Measurements from ENCODE around the gene CRIP3. TPM values are rescaled to one million over a fixed set of nuclear protein-coding genes. Genes with fewer than 3 reads are reported as not detected.
A peak's percentile ranks its signal among the peaks of the same experiment; 100 is the strongest.

The CRIP3 gene
- total RNA-seq, 4 donors from 2014 or later: 0.45 to 0.93 TPM; not detected in 2

- WGBS, 2 donors: 50 to 70% methylated on average over 9 to 10 of the region's 12 CpGs
- H3K4me3 ChIP-seq (replicated peaks in 1 of 3): no peak overlapping the region
- no peaks in the 10 kb centered on the region for H3K36me3 ChIP-seq
- no peaks in the 10 kb centered on the region for H3K27me3 ChIP-seq
- H3K9me3 ChIP-seq: no peaks in the 10 kb centered on the region
- H3K27ac ChIP-seq: no peak overlapping the region
- H3K4me1 ChIP-seq: peaks cover 0 to 8% of the 10 kb centered on the region in 2 donors
- DNase-seq: peak; percentile 75 to 81
- TF ChIP-seq POLR2A (IDR thresholded peaks at IDR 0.05) (no peak), CTCF (IDR thresholded peaks at IDR 0.05) (peak; percentile 20 to 77 (median 64))
- intact Hi-C loops (cut with DNase I): loop anchor here (5.0 kb wide), 2 partner anchors 74 to 244 kb away; no protein-coding TSS in a partner anchor
Measured at GRCh38 chr6:43263314-43264178, 45.1 kb downstream of the CRIP3 start.

DNA sequence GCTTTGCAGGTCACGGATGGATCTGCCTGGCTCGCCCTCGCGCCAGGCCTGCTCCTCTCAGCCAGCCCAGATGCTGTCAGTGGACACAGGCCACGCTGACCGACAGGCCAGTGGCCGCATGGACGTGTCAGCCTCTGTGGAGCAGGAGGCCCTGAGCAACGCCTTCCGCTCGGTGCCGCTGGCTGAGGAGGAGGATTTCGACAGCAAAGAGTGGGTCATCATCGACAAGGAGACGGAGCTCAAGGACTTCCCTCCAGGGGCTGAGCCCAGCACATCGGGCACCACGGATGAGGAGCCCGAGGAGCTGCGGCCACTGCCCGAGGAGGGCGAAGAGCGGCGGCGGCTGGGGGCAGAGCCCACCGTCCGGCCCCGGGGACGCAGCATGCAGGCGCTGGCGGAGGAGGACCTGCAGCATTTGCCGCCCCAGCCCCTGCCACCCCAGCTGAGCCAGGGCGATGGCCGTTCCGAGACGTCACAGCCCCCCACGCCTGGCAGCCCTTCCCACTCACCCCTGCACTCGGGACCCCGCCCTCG is 45.8 kb downstream of the CRIP3 start:
- 89 to 91% methylated on average over 30 to 31 of the region's 39 CpGs for WGBS, 2 donors
- no peak for DNase-seq
- Histone ChIP-seq H3K4me3 (replicated peaks in 1 of 3) (no peak overlapping the region), H3K9me3 (no peaks in the 10 kb centered on the region), H3K36me3 (no peaks in the 10 kb centered on the region), H3K4me1 (peaks cover 0 to under 1% of the 10 kb centered on the region in 2 donors), H3K27ac (no peak overlapping the region), H3K27me3 (no peaks in the 10 kb centered on the region)
- intact Hi-C loops (cut with DNase I): loop anchor here (5.0 kb wide), 2 partner anchors 74 to 244 kb away; no protein-coding TSS in a partner anchor
- TF ChIP-seq POLR2A (IDR thresholded peaks at IDR 0.05) (no peak), CTCF (IDR thresholded peaks at IDR 0.05) (no peak)

- TF ChIP-seq POLR2A (IDR thresholded peaks at IDR 0.05) (no peak), CTCF (IDR thresholded peaks at IDR 0.05) (no peak)
- Histone ChIP-seq H3K27ac (no peak overlapping the region), H3K27me3 (no peaks in the 10 kb centered on the region), H3K4me1 (no peaks in the 10 kb centered on the region), H3K4me3 (replicated peaks in 1 of 3) (no peak overlapping the region), H3K36me3 (no peaks in the 10 kb centered on the region), H3K9me3 (no peaks in the 10 kb centered on the region)
- WGBS, 2 donors: 74 to 77% methylated on average over 14 of the region's 14 CpGs
- no peak for DNase-seq
- intact Hi-C loops (cut with DNase I): loop anchor here (5.0 kb wide), 2 partner anchors 75 to 245 kb away; no protein-coding TSS in a partner anchor
Measured at GRCh38 chr6:43262000-43262779, 46.4 kb downstream of the CRIP3 start.

- Histone ChIP-seq H3K27ac (no peak overlapping the region), H3K4me1 (no peaks in the 10 kb centered on the region), H3K36me3 (no peaks in the 10 kb centered on the region), H3K27me3 (no peaks in the 10 kb centered on the region), H3K9me3 (no peaks in the 10 kb centered on the region), H3K4me3 (replicated peaks in 1 of 3) (no peak overlapping the region)
- TF ChIP-seq POLR2A (IDR thresholded peaks at IDR 0.05): no peak
- TF ChIP-seq CTCF (IDR thresholded peaks at IDR 0.05): no peak
- DNase-seq: no peak
- 84 to 88% methylated on average over 4 to 5 of the region's 5 CpGs for WGBS, 2 donors
- intact Hi-C loops (cut with DNase I): loop anchor here (5.0 kb wide), 2 partner anchors 76 to 246 kb away; no protein-coding TSS in a partner anchor
Measured at GRCh38 chr6:43261198-43261597, 47.4 kb downstream of the CRIP3 start.
